ENCODE data around the gene ADAM15.

ADAM15 gene

DNA sequence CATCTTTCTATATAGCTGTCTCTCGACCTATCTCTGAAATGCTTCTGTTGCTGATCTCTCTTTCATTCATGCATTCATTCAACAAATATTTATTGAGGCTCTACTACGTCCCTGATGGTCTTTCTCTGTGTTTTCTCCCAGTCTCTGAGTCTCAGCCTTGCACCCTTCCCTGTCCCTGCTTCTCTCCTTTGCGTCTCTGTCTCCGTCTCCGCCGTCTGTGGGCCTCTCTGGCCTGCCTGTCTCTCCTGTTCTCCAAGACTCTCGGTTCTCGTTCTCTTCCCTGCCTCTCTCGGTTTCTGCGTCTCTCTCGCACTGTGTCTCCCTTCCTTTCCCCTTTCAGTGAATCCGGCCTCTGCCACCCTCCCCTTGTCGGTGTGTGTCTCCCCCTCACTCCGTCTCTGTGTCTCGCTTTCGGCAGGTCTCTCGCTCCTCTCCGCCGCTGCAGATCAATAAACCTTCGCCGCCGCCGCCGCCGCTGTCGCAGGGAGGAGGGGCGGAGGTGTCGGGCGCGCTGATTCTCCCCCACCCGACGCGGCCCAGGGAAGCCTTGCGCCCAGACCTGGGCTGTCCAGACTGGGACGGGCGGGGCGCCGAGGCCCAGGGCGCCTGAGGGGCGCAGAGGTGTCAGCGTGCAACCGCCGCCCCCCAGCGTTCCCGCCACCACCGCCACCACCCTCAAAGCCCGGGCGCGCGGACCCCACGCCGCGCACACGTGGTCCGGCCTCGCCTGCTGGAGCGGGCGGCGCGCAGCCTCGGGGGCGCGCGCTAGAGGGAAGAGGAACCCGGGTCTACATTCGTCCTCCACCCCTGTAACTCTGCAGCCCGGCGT lies 30.6 kb downstream of the ADAM15 start:
- no peaks in the 10 kb centered on the region for H3K9me3 ChIP-seq (ENCODE audit: insufficient read depth, low read length)
- peak overlapping the region; percentile 77 for H3K4me3 ChIP-seq (ENCODE audit: low read length)
- peak overlapping the region; percentile 76 for H3K4me2 ChIP-seq (ENCODE audit: low read length)
- H3K27ac ChIP-seq (ENCODE audit: low read length), result no peak overlapping the region
- peaks cover under 1% of the 10 kb centered on the region for H3K36me3 ChIP-seq (replicated peaks; ENCODE audit: low read depth, low read length)
- no peaks in the 10 kb centered on the region for H4K20me1 ChIP-seq (ENCODE audit: insufficient read depth, low read length)
- no peaks in the 10 kb centered on the region for H3K79me2 ChIP-seq (ENCODE audit: low read length)
- H3K9ac ChIP-seq (ENCODE audit: low read length), result peak overlapping the region; percentile 57; the same call in 1 of the 2 replicates
- H3K27me3 ChIP-seq (ENCODE audit: low read depth, low read length), result peaks cover 21% of the 10 kb centered on the region
- TF ChIP-seq, protein P1, sequence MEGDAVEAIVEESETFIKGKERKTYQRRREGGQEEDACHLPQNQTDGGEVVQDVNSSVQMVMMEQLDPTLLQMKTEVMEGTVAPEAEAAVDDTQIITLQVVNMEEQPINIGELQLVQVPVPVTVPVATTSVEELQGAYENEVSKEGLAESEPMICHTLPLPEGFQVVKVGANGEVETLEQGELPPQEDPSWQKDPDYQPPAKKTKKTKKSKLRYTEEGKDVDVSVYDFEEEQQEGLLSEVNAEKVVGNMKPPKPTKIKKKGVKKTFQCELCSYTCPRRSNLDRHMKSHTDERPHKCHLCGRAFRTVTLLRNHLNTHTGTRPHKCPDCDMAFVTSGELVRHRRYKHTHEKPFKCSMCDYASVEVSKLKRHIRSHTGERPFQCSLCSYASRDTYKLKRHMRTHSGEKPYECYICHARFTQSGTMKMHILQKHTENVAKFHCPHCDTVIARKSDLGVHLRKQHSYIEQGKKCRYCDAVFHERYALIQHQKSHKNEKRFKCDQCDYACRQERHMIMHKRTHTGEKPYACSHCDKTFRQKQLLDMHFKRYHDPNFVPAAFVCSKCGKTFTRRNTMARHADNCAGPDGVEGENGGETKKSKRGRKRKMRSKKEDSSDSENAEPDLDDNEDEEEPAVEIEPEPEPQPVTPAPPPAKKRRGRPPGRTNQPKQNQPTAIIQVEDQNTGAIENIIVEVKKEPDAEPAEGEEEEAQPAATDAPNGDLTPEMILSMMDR (IDR thresholded peaks at IDR 0.05; ENCODE audit: low read depth, low read length), result no peak
- TF ChIP-seq EZH2phosphoT487 (IDR thresholded peaks at IDR 0.05; ENCODE audit: low read depth), result no peak
- H3K4me1 ChIP-seq (ENCODE audit: low read length), result peaks cover 35% of the 10 kb centered on the region
- no peak overlapping the region; the same call in 1 of the 2 replicates for H2AFZ ChIP-seq (ENCODE audit: low read depth, low read length)

DNA sequence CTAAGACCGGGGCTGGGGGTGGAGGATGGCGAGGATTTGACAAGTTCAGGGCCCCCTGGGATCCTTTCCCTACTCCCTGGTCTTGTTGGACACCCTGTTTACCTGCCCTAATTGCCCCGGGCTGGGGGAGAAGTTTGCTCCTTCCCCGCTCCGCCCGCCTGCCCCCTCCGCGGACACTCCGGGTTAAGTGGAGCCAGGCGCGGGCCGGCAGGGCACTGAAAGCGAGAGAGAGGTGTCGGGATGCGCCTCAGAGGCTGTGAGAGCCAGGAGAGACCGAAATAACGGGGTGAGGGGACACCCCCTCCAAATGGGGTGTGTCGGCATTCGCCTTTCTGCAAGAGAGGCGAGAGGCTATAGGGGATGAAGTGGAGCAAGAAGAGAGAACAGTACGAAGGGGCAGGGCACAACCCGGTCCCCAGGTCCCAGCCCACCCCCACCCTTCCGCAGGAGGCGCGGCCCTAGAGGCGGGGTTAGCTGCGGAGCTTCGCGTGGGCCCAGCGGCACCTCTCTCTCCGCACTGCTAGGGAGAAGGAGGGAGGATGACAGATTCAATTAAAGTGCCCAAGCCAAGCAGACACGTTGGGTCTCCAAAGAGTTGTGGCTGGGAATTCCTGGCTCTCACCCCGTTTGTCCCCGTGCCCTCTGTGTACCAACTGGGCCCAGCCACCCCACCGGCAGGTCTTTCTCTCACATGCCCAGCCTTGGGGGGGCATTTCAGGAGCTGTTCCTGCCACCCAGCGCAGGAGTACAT lies 31.4 kb downstream of the ADAM15 start:
- Histone ChIP-seq H3K4me2 (ENCODE audit: low read length) (no peak overlapping the region), H3K27ac (ENCODE audit: low read length) (no peak overlapping the region), H4K20me1 (ENCODE audit: insufficient read depth, low read length) (no peaks in the 10 kb centered on the region), H3K36me3 (replicated peaks; ENCODE audit: low read depth, low read length) (peaks cover 3% of the 10 kb centered on the region), H3K4me1 (ENCODE audit: low read length) (peaks cover 37% of the 10 kb centered on the region), H3K9me3 (ENCODE audit: insufficient read depth, low read length) (no peaks in the 10 kb centered on the region), H3K9ac (ENCODE audit: low read length) (no peak overlapping the region), H3K27me3 (ENCODE audit: low read depth, low read length) (peaks cover 21% of the 10 kb centered on the region), H2AFZ (ENCODE audit: low read depth, low read length) (no peak overlapping the region), H3K79me2 (ENCODE audit: low read length) (no peaks in the 10 kb centered on the region), H3K4me3 (ENCODE audit: low read length) (no peak overlapping the region)
- TF ChIP-seq, protein P1 (IDR thresholded peaks at IDR 0.05; ENCODE audit: low read depth, low read length), result no peak
- no peak for TF ChIP-seq EZH2phosphoT487 (IDR thresholded peaks at IDR 0.05; ENCODE audit: low read depth)

DNA sequence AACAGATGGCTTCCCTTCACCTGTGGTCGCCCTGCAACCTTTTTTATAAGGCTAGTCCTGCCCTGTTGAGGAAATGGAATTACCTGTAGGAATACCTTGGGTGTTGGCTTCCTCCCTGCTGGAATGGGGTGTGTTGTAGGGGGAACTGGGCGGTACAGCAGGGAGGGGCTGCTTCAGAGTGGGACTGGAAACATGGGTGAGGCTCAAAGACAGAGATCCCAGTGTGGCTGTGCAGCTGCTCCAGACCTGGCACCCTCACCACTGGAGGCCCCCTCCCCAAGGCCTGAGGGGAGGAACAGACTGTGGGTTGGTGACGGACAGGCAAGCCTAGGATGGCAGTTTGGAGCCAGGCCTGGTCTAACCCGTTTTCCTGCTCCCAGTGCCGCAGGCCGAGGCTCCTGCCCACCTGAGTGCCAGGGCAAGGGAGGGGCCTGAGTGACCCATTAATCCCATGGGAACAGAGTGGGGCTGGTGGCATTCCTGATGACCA lies 32.0 kb downstream of the ADAM15 start:
- H3K27ac ChIP-seq (ENCODE audit: low read length), result no peak overlapping the region
- H3K4me2 ChIP-seq (ENCODE audit: low read length), result no peak overlapping the region
- H4K20me1 ChIP-seq (ENCODE audit: insufficient read depth, low read length), result no peaks in the 10 kb centered on the region
- no peaks in the 10 kb centered on the region for H3K79me2 ChIP-seq (ENCODE audit: low read length)
- no peak overlapping the region for H3K9ac ChIP-seq (ENCODE audit: low read length)
- H2AFZ ChIP-seq (ENCODE audit: low read depth, low read length), result no peak overlapping the region
- TF ChIP-seq EZH2phosphoT487 (IDR thresholded peaks at IDR 0.05; ENCODE audit: low read depth), result no peak
- TF ChIP-seq, protein P1 (IDR thresholded peaks at IDR 0.05; ENCODE audit: low read depth, low read length), result no peak
- no peak overlapping the region for H3K4me3 ChIP-seq (ENCODE audit: low read length)
- peaks cover 37% of the 10 kb centered on the region for H3K4me1 ChIP-seq (ENCODE audit: low read length)
- H3K36me3 ChIP-seq (replicated peaks; ENCODE audit: low read depth, low read length), result peaks cover 3% of the 10 kb centered on the region
- H3K27me3 ChIP-seq (ENCODE audit: low read depth, low read length), result peaks cover 21% of the 10 kb centered on the region
- H3K9me3 ChIP-seq (ENCODE audit: insufficient read depth, low read length), result no peaks in the 10 kb centered on the region
